Sigmoid colon (tissue), 7 donors: ENCODE data around the gene TNFSF18. TPM values are rescaled to one million over a fixed set of nuclear protein-coding genes. Genes with fewer than 3 reads are reported as not detected.

ENCODE experiments used
- DNase-seq: peaks from one replicate; pipeline ENCODE4 v3.0.0-alpha.2; 2019
- H3K27ac ChIP-seq, 4 donors: fragments of 200-600 bp; sonication (generic); one replicate each; pipeline ENCODE4 v1.5.1; 2016 to 2019; ENCODE audit warnings: mild to moderate bottlenecking in 1 of 4
- H3K27me3 ChIP-seq, 3 donors: fragments of 200-600 bp; sonication (generic); one replicate each; pipeline ENCODE4 v1.5.1; 2019; ENCODE audit warnings: mild to moderate bottlenecking in 1 of 3
- H3K36me3 ChIP-seq, 4 donors: fragments of 200-600 bp; sonication (generic); one replicate each; pipeline ENCODE4 v1.5.1; 2016 to 2019
- H3K4me1 ChIP-seq, 4 donors: fragments of 200-600 bp; sonication (generic); one replicate each; pipeline ENCODE4 v1.5.1; 2017 to 2019
- H3K4me3 ChIP-seq, 4 donors: fragments of 200-600 bp; sonication (generic); one replicate each; pipeline ENCODE4 v1.5.1; 2017 to 2019; ENCODE audit warnings: mild to moderate bottlenecking in 2 of 4, moderate library complexity in 1 of 4
- H3K9me3 ChIP-seq, 4 donors: fragments of 200-600 bp in 3 of 4; sonication (generic) in 3 of 4; one replicate each; pipeline versions ENCODE4 v1.5.1 to v1.6.1; 2013 to 2019
- EP300 ChIP-seq, 4 donors: sonication (generic); formaldehyde crosslinking; IDR thresholded peaks; one replicate each; pipeline ENCODE4 v1.6.1; 2017; ENCODE audit warnings: antibody characterized with exemption in 4 of 4
- POLR2A ChIP-seq, 2 donors: fragments of 450-650 bp; IDR thresholded peaks; one replicate each; pipeline ENCODE4 v1.6.1; 2016; ENCODE audit warnings: antibody characterized with exemption in 2 of 2, mild to moderate bottlenecking in 2 of 2, moderate library complexity in 2 of 2
- POLR2AphosphoS5 ChIP-seq, 4 donors: sonication (generic); formaldehyde crosslinking; IDR thresholded peaks; one replicate each; pipeline ENCODE4 v1.6.1; 2017; ENCODE audit warnings: antibody characterized with exemption in 4 of 4
- WGBS, 2 donors: extraction: QIAGEN DNeasy Blood & Tissue Kit; methylation state at CpG; one replicate each; pipeline ENCODE4 v1.1.7; 2013; 5-methylcytosine and 5-hydroxymethylcytosine counted together
- intact Hi-C: fragments of 100-400 bp; cut with DNase I; formaldehyde crosslinking; loops from one replicate; pipeline ENCODE4 v1.15.1; 2023
- polyA plus RNA-seq, 3 donors: library from polyadenylated mRNA; stranded (reverse); fragments of 200-250 nt; gene quantifications; one replicate each; pipeline ENCODE4 v1.2.3, GENCODE V29; 2013
- total RNA-seq, 4 donors: library from RNA; depleted of rRNA; stranded (reverse); fragments of >200 nt; gene quantifications; one replicate each; pipeline ENCODE4 v1.1.0, GENCODE V29; 2016
- TF ChIP-seq, protein P1 (sequence below), 4 experiments: fragments of 450-650 bp in 3 of 4; fragments of 200-600 bp in 1 of 4; IDR thresholded peaks; one replicate each; pipeline ENCODE4 v1.5.1; 2016 to 2019; ENCODE audit warnings: antibody characterized with exemption in 4 of 4, mild to moderate bottlenecking in 3 of 4, moderate library complexity in 2 of 4
- donor health status: healthy with polysubstance abuse.
- donor health status: Bipolar disorder and iron deficiency.
- donor health status: healthy.

Gene TNFSF18
- total and polyA plus RNA-seq, 7 donors: 0.06 to 0.55 TPM; not detected in 5

DNA sequence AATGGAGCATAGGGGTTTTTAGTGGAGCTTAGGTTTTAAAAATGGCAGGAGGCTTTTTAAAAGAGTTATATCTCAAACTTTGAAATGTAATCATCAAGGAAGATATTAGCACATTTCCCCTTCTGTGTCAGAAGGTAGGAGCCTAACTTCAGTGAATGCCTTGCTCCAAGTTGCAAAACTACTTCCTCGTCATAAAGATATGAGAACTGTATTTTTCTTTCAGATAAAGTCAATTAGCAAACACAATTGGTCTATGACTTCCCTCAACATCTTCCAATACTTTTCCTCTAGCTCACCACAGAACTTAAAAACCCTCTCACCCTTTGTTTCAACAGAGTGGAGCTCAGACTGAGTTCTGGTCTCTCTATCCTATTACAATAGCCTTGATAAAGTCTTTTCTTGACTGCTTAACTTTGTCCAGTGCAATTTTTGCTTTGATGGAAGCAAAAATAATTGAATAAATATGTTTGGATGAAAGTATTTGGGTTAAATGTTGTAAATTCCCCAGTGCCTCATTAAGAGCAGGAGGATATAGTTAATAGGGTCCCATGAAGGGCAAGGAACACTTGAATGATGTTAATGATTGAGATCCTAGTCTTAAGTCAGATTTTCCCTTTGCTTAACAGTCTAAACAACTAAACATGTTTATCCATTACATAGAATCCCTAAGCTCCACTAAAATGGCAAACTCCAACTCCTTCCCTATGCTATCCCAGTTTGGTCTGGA, 58.9 kb downstream of the TNFSF18 start:
- Histone ChIP-seq H3K4me1 (no peaks in the 10 kb centered on the region), H3K27ac (no peak overlapping the region), H3K36me3 (no peaks in the 10 kb centered on the region), H3K4me3 (no peak overlapping the region), H3K27me3 (no peaks in the 10 kb centered on the region), H3K9me3 (no peaks in the 10 kb centered on the region)
- intact Hi-C loops: no loop called here
- TF ChIP-seq POLR2A (IDR thresholded peaks at IDR 0.05) (no peak), EP300 (IDR thresholded peaks at IDR 0.05) (no peak), POLR2AphosphoS5 (IDR thresholded peaks at IDR 0.05) (no peak)
- TF ChIP-seq, protein P1, sequence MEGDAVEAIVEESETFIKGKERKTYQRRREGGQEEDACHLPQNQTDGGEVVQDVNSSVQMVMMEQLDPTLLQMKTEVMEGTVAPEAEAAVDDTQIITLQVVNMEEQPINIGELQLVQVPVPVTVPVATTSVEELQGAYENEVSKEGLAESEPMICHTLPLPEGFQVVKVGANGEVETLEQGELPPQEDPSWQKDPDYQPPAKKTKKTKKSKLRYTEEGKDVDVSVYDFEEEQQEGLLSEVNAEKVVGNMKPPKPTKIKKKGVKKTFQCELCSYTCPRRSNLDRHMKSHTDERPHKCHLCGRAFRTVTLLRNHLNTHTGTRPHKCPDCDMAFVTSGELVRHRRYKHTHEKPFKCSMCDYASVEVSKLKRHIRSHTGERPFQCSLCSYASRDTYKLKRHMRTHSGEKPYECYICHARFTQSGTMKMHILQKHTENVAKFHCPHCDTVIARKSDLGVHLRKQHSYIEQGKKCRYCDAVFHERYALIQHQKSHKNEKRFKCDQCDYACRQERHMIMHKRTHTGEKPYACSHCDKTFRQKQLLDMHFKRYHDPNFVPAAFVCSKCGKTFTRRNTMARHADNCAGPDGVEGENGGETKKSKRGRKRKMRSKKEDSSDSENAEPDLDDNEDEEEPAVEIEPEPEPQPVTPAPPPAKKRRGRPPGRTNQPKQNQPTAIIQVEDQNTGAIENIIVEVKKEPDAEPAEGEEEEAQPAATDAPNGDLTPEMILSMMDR (IDR thresholded peaks at IDR 0.05): no peak
- 20 to 70% methylated on average over 1 of the region's 1 CpG for WGBS, 2 donors
- DNase-seq: no peak

DNA sequence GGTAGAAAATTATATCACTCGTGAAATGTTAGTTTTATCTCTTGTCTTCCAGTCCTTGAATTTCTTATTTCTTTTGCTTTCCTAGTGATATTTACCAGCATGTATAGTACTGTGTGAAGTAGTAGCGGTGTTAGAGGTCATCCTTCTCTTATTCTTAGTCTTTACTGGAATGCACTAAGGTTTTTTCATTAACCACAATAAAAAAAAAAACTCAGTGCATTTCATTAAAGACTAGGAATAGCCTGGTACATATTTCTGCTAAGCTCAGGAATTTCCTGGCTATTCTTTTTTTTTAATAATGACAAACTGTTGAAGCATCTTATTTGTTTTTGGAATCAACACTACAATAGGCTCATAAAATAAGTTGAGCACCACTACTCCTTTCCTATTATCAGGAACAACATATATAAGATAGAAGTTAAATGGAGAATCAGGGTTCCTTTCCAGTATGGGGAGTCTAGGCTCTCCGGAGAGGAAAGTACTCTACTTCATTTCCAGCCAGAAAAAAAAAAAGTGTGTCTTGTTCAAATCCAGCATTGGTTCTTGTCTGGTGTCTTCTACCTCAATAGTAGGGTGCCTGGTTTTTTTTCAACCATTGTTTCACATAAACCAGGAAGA, 60.0 kb downstream of the TNFSF18 start:
- H3K27ac ChIP-seq: no peak overlapping the region

More for the DNA sequence above, 60.0 kb downstream of the TNFSF18 start:
- Histone ChIP-seq H3K4me1 (no peaks in the 10 kb centered on the region), H3K27me3 (no peaks in the 10 kb centered on the region), H3K9me3 (no peaks in the 10 kb centered on the region), H3K36me3 (no peaks in the 10 kb centered on the region), H3K4me3 (no peak overlapping the region)
- TF ChIP-seq, protein P1 (IDR thresholded peaks at IDR 0.05): no peak
- TF ChIP-seq EP300 (IDR thresholded peaks at IDR 0.05): no peak
- TF ChIP-seq POLR2A (IDR thresholded peaks at IDR 0.05): no peak
- no peak for TF ChIP-seq POLR2AphosphoS5 (IDR thresholded peaks at IDR 0.05)
- 91 to 97% methylated on average over 3 of the region's 3 CpGs for WGBS, 2 donors
- intact Hi-C loops: no loop called here
- DNase-seq: no peak

Other genes starting within 250 kb of the TNFSF18 start
- gene TNFSF4, start 156.4 kb upstream of the TNFSF18 start, total RNA-seq: 1 to 10 TPM in 3 of 4 donors, under 1 TPM in 1; 0.99 to 1.8 (median 1.5) TPM
- gene TNFSF4, start 156.4 kb upstream of the TNFSF18 start, polyA plus RNA-seq: 1 to 10 TPM in 1 of 3 donors, under 1 TPM in 2; 0.23 to 2.7 (median 0.60) TPM